Neutrophil (primary cell): Measurements from ENCODE around the gene OLFM2.

Experiments
- H3K27ac ChIP-seq: fragments of 200-600 bp; sonication (generic); 2 replicates; pipeline ENCODE4 v1.5.1; 2016; ENCODE audit warnings: mild to moderate bottlenecking, moderate library complexity
- H3K27me3 ChIP-seq: fragments of 200-600 bp; sonication (generic); 2 replicates; pipeline ENCODE4 v1.6.0; 2016; ENCODE audit warnings: mild to moderate bottlenecking
- H3K36me3 ChIP-seq: fragments of 200-600 bp; sonication (generic); 2 replicates; pipeline ENCODE4 v1.5.1; 2017
- H3K4me1 ChIP-seq, 2 experiments: fragments of 200-600 bp in 1 of 2; sonication (generic) in 1 of 2; 1 replicate in 1 of 2; 2 replicates in 1 of 2; pipeline versions ENCODE4 v1.5.1 to v1.6.1; 2013 to 2016; ENCODE audit warnings: low read depth in 1 of 2, low read length in 1 of 2, mild to moderate bottlenecking in 1 of 2, moderate library complexity in 1 of 2; ENCODE audit not compliant: control insufficient read depth in 1 of 2, insufficient read depth in 1 of 2
- H3K4me3 ChIP-seq, 2 experiments: fragments of 200-600 bp in 1 of 2; sonication (generic) in 1 of 2; 1 replicate in 1 of 2; 2 replicates in 1 of 2; pipeline ENCODE4 v1.5.1; 2013 to 2016; ENCODE audit warnings: low read depth in 1 of 2, low read length in 1 of 2, mild to moderate bottlenecking in 1 of 2, moderate library complexity in 1 of 2
- H3K9me3 ChIP-seq: fragments of 200-600 bp; sonication (generic); 2 replicates; pipeline ENCODE4 v1.5.1; 2016
- TF ChIP-seq, protein P1 (sequence below): fragments of 200-600 bp; sonication (generic); IDR thresholded peaks from 2 replicates; pipeline ENCODE4 v1.5.1; 2016; ENCODE audit warnings: antibody characterized with exemption

The OLFM2 gene

GRCh38 chr19:9936326-9937000 is at the start of gene OLFM2:
TSS of gene OLFM2 (minus strand) at chr19:9936515. CDS start at chr19:9936366, 149 bp downstream.
- Histone ChIP-seq H3K27me3 (peaks cover 74% of the 10 kb centered on the region), H3K4me1 (no peaks in the 10 kb centered on the region), H3K36me3 (no peaks in the 10 kb centered on the region), H3K4me3 (no peak within 1 kb of the TSS), H3K27ac (no peak within 1 kb of the TSS), H3K9me3 (no peaks in the 10 kb centered on the region)
- TF ChIP-seq, protein P1, sequence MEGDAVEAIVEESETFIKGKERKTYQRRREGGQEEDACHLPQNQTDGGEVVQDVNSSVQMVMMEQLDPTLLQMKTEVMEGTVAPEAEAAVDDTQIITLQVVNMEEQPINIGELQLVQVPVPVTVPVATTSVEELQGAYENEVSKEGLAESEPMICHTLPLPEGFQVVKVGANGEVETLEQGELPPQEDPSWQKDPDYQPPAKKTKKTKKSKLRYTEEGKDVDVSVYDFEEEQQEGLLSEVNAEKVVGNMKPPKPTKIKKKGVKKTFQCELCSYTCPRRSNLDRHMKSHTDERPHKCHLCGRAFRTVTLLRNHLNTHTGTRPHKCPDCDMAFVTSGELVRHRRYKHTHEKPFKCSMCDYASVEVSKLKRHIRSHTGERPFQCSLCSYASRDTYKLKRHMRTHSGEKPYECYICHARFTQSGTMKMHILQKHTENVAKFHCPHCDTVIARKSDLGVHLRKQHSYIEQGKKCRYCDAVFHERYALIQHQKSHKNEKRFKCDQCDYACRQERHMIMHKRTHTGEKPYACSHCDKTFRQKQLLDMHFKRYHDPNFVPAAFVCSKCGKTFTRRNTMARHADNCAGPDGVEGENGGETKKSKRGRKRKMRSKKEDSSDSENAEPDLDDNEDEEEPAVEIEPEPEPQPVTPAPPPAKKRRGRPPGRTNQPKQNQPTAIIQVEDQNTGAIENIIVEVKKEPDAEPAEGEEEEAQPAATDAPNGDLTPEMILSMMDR: no peak

DNA sequence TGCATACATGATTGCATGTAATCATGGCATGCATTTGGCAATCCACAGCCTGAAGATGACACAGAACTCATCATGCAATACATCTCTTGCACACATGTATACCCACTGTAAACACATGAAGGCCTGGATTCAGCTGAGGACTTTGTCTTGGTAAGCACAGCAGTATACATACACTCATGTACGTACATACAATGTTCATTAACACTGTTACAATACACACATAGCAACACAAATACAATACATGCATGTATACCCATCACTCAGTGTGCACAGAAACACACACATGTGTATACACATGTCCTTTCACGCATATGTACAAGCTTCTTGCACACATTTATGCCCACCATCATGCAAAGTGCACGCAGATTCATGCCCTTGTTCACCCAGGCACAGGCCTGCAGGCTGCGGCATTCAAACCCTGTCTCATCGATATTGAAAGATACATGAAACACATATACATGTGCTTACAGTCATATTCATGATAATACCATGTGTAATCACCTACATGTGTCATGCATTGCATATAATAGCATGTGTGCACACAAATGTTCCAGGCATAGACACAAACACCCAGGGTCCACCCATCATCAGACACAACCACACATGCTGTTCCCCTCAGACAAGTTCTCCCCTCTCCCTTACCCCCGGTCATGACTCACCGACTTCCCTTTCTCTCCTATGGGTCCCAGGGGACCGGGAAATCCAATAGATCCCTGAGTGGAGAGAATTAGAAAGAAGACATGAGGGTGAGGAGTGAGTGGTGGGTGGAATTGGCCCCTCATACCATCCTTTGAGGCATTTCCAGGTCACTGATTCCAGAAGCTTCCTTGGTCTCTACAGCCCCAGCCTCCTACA is 45.3 kb upstream of the OLFM2 start:
- Histone ChIP-seq H3K36me3 (no peaks in the 10 kb centered on the region), H3K27me3 (peaks cover 13% of the 10 kb centered on the region), H3K4me3 (no peak overlapping the region), H3K27ac (no peak overlapping the region), H3K4me1 (no peaks in the 10 kb centered on the region), H3K9me3 (no peaks in the 10 kb centered on the region)
- TF ChIP-seq, protein P1: no peak

DNA sequence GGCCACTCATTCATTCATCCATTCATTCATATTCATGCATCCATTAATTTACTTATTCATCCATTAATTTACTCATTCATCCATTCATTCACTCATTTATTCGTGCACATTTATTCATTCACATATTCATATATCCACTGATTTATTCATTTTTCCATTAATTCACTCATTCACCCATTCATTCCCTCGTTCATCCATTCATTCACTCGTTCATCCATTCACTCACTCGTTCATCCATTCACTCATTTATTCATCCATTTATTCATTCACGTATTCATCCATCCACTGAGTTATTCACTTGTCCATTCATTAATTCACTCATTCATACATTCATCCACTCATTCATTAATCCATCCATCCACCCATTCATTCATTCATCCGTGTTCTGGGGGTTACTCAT is 35.8 kb upstream of the OLFM2 start:
- no peak overlapping the region for H3K27ac ChIP-seq
- H3K9me3 ChIP-seq: no peaks in the 10 kb centered on the region
- H3K36me3 ChIP-seq: no peaks in the 10 kb centered on the region
- TF ChIP-seq, protein P1: no peak
- no peaks in the 10 kb centered on the region for H3K4me1 ChIP-seq
- H3K27me3 ChIP-seq: peaks cover 25% of the 10 kb centered on the region
- no peak overlapping the region for H3K4me3 ChIP-seq

- Histone ChIP-seq H3K27ac (no peak overlapping the region), H3K36me3 (no peaks in the 10 kb centered on the region), H3K4me1 (no peaks in the 10 kb centered on the region), H3K4me3 (no peak overlapping the region), H3K27me3 (peaks cover 32% of the 10 kb centered on the region), H3K9me3 (no peaks in the 10 kb centered on the region)
- TF ChIP-seq, protein P1: no peak
Measured at GRCh38 chr19:9971166-9971897, 35.0 kb upstream of the OLFM2 start.

DNA sequence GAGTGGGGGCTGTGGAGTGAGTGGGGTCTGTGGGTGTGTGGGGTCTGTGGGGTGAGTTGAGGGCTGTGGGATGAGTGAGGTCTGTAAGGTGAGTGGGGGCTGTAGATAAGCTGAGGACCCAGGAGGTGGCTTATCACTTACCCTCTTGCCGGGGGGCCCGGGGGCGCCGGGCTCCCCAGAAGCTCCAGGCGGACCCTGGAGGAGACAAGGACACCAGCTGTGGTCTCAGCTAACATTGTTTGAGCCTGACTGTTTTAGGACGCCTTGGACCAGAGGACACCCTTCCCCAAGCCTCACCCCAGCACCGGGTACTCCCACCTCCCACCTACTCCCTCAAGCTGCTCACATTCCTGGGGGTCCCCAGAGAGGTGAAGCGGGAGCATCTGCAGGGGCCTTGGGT is 34.2 kb upstream of the OLFM2 start:
- H3K4me1 ChIP-seq: no peaks in the 10 kb centered on the region
- H3K9me3 ChIP-seq: no peaks in the 10 kb centered on the region
- no peak overlapping the region for H3K27ac ChIP-seq
- H3K4me3 ChIP-seq: no peak overlapping the region
- TF ChIP-seq, protein P1: no peak
- no peaks in the 10 kb centered on the region for H3K36me3 ChIP-seq
- H3K27me3 ChIP-seq: peaks cover 41% of the 10 kb centered on the region
